ENCODE results near the gene SUFU.

DNA sequence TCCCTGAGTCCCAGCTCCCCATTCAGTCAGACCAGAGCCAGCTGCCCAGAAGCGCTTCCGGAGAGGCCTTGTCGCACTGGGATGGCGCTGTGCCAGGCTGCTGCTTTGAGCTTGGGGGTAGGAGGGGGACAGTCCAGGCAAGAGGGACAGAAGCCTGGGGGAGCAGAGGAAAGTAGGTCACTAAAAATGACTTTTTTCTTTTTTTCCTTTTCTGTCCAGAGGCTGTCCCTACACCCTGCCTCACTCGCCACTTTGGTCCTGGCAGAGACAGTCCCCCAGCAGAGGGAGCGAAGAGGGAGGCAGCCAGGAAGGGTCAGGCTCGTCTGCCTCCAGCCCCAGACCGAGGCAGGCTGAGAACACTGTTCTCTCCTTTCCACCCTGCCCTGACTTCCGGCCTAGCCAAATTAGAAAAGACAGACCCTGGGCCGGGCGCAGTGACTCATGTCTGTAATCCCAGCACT is 124.7 kb downstream of the SUFU start:
- no peak for TF ChIP-seq USF2 (CRISPR knock-in tag; IDR thresholded peaks at IDR 0.05)
- TF ChIP-seq, protein P1, sequence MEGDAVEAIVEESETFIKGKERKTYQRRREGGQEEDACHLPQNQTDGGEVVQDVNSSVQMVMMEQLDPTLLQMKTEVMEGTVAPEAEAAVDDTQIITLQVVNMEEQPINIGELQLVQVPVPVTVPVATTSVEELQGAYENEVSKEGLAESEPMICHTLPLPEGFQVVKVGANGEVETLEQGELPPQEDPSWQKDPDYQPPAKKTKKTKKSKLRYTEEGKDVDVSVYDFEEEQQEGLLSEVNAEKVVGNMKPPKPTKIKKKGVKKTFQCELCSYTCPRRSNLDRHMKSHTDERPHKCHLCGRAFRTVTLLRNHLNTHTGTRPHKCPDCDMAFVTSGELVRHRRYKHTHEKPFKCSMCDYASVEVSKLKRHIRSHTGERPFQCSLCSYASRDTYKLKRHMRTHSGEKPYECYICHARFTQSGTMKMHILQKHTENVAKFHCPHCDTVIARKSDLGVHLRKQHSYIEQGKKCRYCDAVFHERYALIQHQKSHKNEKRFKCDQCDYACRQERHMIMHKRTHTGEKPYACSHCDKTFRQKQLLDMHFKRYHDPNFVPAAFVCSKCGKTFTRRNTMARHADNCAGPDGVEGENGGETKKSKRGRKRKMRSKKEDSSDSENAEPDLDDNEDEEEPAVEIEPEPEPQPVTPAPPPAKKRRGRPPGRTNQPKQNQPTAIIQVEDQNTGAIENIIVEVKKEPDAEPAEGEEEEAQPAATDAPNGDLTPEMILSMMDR (IDR thresholded peaks at IDR 0.05) = no peak
- TF ChIP-seq, protein P2, sequence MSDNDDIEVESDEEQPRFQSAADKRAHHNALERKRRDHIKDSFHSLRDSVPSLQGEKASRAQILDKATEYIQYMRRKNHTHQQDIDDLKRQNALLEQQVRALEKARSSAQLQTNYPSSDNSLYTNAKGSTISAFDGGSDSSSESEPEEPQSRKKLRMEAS (CRISPR knock-in tag; IDR thresholded peaks at IDR 0.05) = no peak
- TF ChIP-seq TCF7 (CRISPR knock-in tag; IDR thresholded peaks at IDR 0.05; ENCODE audit: low read depth) = no peak
- TF ChIP-seq SMAD3 (CRISPR knock-in tag; IDR thresholded peaks at IDR 0.05; ENCODE audit: borderline replicate concordance) = no peak
- no peak for TF ChIP-seq CREB1 (CRISPR knock-in tag; IDR thresholded peaks at IDR 0.05)
- no peak for TF ChIP-seq TEAD1 (CRISPR knock-in tag; IDR thresholded peaks at IDR 0.05)
